Ishikawa (cell line): ENCODE data around the gene HSDL1.

Source experiments
- CEBPB ChIP-seq: IDR thresholded peaks from 2 replicates; pipeline ENCODE4 v1.6.1; 2012
- CREB1 ChIP-seq: IDR thresholded peaks from 2 replicates; pipeline ENCODE4 v1.6.1; 2012; ENCODE audit warnings: low read depth
- EGR1 ChIP-seq: IDR thresholded peaks from 2 replicates; pipeline ENCODE4 v1.6.1; 2012
- EP300 ChIP-seq: IDR thresholded peaks from 2 replicates; pipeline ENCODE4 v1.6.1; 2012; ENCODE audit warnings: borderline replicate concordance
- MAX ChIP-seq: IDR thresholded peaks from 2 replicates; pipeline ENCODE4 v1.6.1; 2012
- NFIC ChIP-seq: IDR thresholded peaks from 2 replicates; pipeline ENCODE4 v1.6.1; 2012
- RAD21 ChIP-seq: IDR thresholded peaks from 2 replicates; pipeline ENCODE4 v1.6.1; 2012; ENCODE audit warnings: low read depth
- REST ChIP-seq: IDR thresholded peaks from 2 replicates; pipeline ENCODE4 v1.6.1; 2012; ENCODE audit warnings: low read depth, mild to moderate bottlenecking
- TAF1 ChIP-seq: IDR thresholded peaks from 2 replicates; pipeline ENCODE4 v1.6.1; 2012; ENCODE audit warnings: low read depth, mild to moderate bottlenecking
- TEAD4 ChIP-seq: IDR thresholded peaks from 2 replicates; pipeline ENCODE4 v1.6.1; 2012
- ZBTB7A ChIP-seq: IDR thresholded peaks from 2 replicates; pipeline ENCODE4 v1.6.1; 2012; ENCODE audit warnings: low read depth

- TF ChIP-seq MAX: no peak
- TF ChIP-seq EGR1: no peak
- no peak for TF ChIP-seq TEAD4
- TF ChIP-seq EP300: no peak
- no peak for TF ChIP-seq CREB1
- TF ChIP-seq TAF1: no peak
- no peak for TF ChIP-seq ZBTB7A
- TF ChIP-seq REST: no peak
- TF ChIP-seq RAD21: no peak
- no peak for TF ChIP-seq CEBPB
- no peak for TF ChIP-seq NFIC
Measured at GRCh38 chr16:84131117-84131516, 13.9 kb downstream of the HSDL1 start.
